GM12892 (cell line): ENCODE results near the gene TOMM40L.

Source experiments
- DNase-seq: peaks from one replicate; pipeline ENCODE4 v3.0.0; 2011; ENCODE audit not compliant: insufficient read length
- FAIRE-seq: peaks from 2 replicates; lab custom pipeline; 2011; peaks lifted over from hg19 to GRCh38; lab: Jason Lieb, UNC
- POLR2A ChIP-seq: IDR thresholded peaks from 2 replicates; pipeline ENCODE4 v1.6.1; 2011; ENCODE audit warnings: low read depth, low read length, control low read depth
- POLR2AphosphoS5 ChIP-seq: IDR thresholded peaks from 2 replicates; pipeline ENCODE4 v1.6.1; 2011; ENCODE audit warnings: low read depth, low read length, control low read depth
- TAF1 ChIP-seq: IDR thresholded peaks from 2 replicates; pipeline ENCODE4 v1.6.1; 2011; ENCODE audit warnings: low read depth, mild to moderate bottlenecking, control low read depth, low read length, borderline replicate concordance

TOMM40L gene

DNA sequence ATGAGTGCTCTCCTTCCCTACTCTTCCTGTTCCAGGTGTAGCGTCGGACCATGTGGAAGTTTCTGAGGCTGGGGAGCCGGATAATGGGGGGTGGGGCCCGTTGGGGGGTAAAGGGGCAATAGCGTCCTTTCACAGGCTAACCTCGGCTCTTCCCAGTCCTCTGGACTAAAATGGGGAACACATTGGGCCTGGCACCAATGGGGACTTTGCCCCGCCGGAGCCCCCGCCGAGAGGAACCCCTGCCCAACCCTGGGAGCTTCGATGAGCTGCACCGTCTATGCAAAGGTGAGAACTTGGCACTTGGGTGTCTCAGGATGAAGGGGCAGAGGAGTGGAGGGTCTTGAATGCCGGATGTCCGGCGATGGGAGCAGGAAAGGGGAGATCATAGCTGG lies 456 bp downstream of the TOMM40L start:
- DNase-seq (no peak), FAIRE-seq (no peak)
- TF ChIP-seq POLR2AphosphoS5 = no peak
- no peak for TF ChIP-seq TAF1
- TF ChIP-seq POLR2A = no peak

DNA sequence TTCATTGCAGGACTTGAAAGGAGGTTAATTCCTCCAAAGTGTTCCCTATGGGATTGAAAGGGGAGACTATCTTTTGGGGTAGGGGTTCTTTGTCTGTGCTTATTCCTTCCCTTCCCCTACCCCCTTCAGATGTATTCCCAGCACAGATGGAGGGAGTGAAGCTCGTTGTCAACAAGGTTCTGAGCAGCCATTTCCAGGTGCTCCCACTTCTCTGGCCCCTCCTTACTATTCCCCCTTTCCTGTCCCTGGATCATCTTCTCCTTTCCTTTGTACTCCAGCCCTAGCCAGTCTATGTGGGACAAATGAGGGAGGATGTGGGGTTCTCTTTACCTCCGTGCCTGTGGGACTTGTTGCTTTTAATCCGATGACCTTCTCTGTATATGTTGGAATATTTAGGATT lies 899 bp downstream of the TOMM40L start:
- no peak for FAIRE-seq
- no peak for TF ChIP-seq POLR2AphosphoS5
- no peak for TF ChIP-seq POLR2A
- no peak for TF ChIP-seq TAF1
- no peak for DNase-seq

- DNase-seq = peak; percentile 53
- TF ChIP-seq TAF1 = no peak
- TF ChIP-seq POLR2A = no peak
- no peak for TF ChIP-seq POLR2AphosphoS5
- FAIRE-seq = peak; percentile 88
Observed at GRCh38 chr1:161227196-161227871, 1.5 kb downstream of the TOMM40L start.

- no peak for FAIRE-seq
- DNase-seq = no peak
- no peak for TF ChIP-seq POLR2A
- no peak for TF ChIP-seq TAF1
- TF ChIP-seq POLR2AphosphoS5 = no peak
Observed at GRCh38 chr1:161228032-161228431, 2.2 kb downstream of the TOMM40L start.

- DNase-seq = no peak
- FAIRE-seq = no peak
- no peak for TF ChIP-seq TAF1
- no peak for TF ChIP-seq POLR2A
Observed at GRCh38 chr1:161229896-161230295, 4.0 kb downstream of the TOMM40L start.

- DNase-seq = no peak
- TF ChIP-seq POLR2A = no peak
- no peak for TF ChIP-seq POLR2AphosphoS5
- no peak for TF ChIP-seq TAF1
- no peak for FAIRE-seq
Observed at GRCh38 chr1:161230762-161231161, 4.9 kb downstream of the TOMM40L start.

DNA sequence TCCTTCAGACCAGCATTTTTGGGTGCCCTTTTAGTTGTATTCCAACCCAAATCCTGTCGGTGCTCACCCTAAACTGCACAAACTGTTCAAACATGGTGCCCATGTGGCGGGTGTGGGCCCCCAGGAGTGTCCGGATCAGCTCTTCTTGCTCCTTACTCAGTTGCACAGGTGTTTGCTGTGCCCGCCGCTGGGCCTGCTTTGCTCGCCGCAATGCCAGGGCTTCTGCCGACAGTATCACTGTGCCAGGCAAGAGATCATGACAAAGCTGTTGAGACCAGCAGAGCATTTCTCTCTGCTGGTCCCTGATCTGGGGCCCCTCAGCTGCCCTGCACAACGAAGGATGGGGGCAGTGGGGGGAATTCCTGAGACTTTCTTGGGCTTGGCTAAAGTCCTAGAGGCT lies 7.2 kb downstream of the TOMM40L start:
- no peak for DNase-seq
- TF ChIP-seq TAF1 (no peak), POLR2AphosphoS5 (no peak), POLR2A (no peak)
- no peak for FAIRE-seq

- FAIRE-seq (no peak), DNase-seq (no peak)
Observed at GRCh38 chr1:161235957-161236775, 10.3 kb downstream of the TOMM40L start.

DNA sequence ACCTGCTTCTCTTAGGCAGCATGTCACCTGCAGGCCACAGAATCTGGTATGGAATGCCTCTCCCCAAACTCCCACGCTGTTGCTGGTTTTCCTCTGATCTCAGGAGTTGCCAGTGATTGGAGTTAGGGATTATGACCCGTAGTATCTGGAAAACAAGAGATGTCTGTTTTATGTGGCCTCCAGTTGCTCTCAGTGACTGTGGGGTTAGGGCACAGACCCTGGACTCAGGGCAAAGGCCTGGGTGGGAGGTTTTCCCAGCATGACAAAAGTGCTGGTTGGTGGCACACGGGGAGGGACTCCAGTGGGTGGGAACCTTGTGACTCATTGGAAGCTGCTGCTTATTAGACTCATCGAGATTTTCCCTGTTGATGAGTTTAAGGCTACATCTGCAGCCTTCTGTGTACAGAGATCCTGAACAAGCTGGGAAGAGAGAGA lies 12.2 kb downstream of the TOMM40L start, which contains the start of gene NR1I3:
NR1I3 (minus strand) TSS at position 165 of the 435 bp plus-strand sequence. CDS start 1,638 bp downstream, outside the sequence.
- no peak for TF ChIP-seq TAF1
- TF ChIP-seq POLR2A = no peak
- no peak for TF ChIP-seq POLR2AphosphoS5
- DNase-seq = no peak
- FAIRE-seq = no peak

More at GRCh38 chr1:161235957-161236775, 10.3 kb downstream of the TOMM40L start:
- TF ChIP-seq POLR2A = no peak
- TF ChIP-seq TAF1 = no peak
- TF ChIP-seq POLR2AphosphoS5 = no peak

DNA sequence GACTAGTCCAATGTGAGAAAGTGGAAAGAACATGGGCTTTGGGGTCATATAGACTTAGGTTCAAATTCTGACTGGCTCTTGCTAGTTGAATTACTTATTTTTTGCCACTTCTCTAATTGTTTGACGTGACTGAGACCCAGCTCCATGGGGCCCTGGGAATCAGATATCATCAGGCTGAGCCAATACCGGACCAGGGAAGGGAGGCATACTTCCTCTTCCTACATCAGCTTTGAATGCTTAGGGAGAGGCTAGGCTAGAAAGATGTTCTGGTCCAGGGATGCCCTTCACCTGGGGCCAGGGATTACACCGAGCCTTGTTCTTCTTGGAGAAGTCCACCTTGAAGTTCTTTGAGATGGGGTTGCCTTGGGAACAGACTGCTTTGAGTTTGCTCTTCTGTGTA lies 15.8 kb downstream of the TOMM40L start:
- TF ChIP-seq POLR2A = no peak
- no peak for TF ChIP-seq TAF1
- no peak for TF ChIP-seq POLR2AphosphoS5
- no peak for FAIRE-seq
- DNase-seq = no peak

- DNase-seq (no peak), FAIRE-seq (no peak)
- TF ChIP-seq POLR2A (no peak), TAF1 (no peak), POLR2AphosphoS5 (no peak)
Observed at GRCh38 chr1:161242313-161242712, 16.5 kb downstream of the TOMM40L start.
